H1 (cell line): ENCODE results near the gene TMEM163. TPM values are rescaled to one million over a fixed set of nuclear protein-coding genes. Genes with fewer than 3 reads are reported as not detected.

ENCODE experiments used
- CREB1 ChIP-seq: IDR thresholded peaks from 2 replicates; pipeline ENCODE4 v1.6.1; 2012; ENCODE audit warnings: inconsistent platforms
- EGR1 ChIP-seq: IDR thresholded peaks from 2 replicates; pipeline ENCODE4 v1.6.1; 2011; ENCODE audit warnings: low read depth, low read length, borderline replicate concordance
- GABPA ChIP-seq: IDR thresholded peaks from 2 replicates; pipeline ENCODE4 v1.6.1; 2011; ENCODE audit warnings: mild to moderate bottlenecking, low read length, moderate library complexity, borderline replicate concordance; ENCODE audit not compliant: insufficient read depth
- HDAC6 ChIP-seq: IDR thresholded peaks from one replicate; pipeline ENCODE4 v1.7.1; 2012; ENCODE audit warnings: low read depth, mild to moderate bottlenecking, inconsistent platforms, low read length, moderate library complexity
- RNF2 ChIP-seq: fragments of 200-900, 300-1000 bp; sonication (generic); IDR thresholded peaks from 2 replicates; pipeline ENCODE4 v1.7.1; 2016; ENCODE audit warnings: borderline replicate concordance, low read depth, mild to moderate bottlenecking, antibody characterized with exemption, low read length; ENCODE audit not compliant: poor library complexity, severe bottlenecking; ENCODE audit errors: missing control alignments
- SIRT6 ChIP-seq: IDR thresholded peaks from one replicate; pipeline ENCODE4 v1.7.1; 2012; ENCODE audit warnings: low read length, inconsistent platforms
- SIX5 ChIP-seq: IDR thresholded peaks from 2 replicates; pipeline ENCODE4 v1.6.1; 2011; ENCODE audit warnings: mild to moderate bottlenecking, low read depth, low read length
- SUZ12 ChIP-seq: fragments of 200-600 bp; sonication (generic); IDR thresholded peaks from 2 replicates; pipeline ENCODE4 v1.6.1; 2012; ENCODE audit warnings: mild to moderate bottlenecking, inconsistent platforms, low read length, moderate library complexity, mixed read lengths
- ZNF274 ChIP-seq: IDR thresholded peaks from 2 replicates; pipeline ENCODE4 v1.7.0; 2012; ENCODE audit warnings: low read length, borderline replicate concordance; ENCODE audit errors: extremely low read depth
- polyA plus RNA-seq, 7 experiments: library from polyadenylated mRNA; depleted of rRNA in 3 of 7; stranded (reverse) in 5 of 7; unstranded in 2 of 7; fragments of >200 nt in 5 of 7; fragments of 200-250 nt in 2 of 7; gene quantifications; 1 replicate in 5 of 7; 2 replicates in 1 of 7; 4 replicates in 1 of 7; pipeline versions ENCODE4 v1.2.1 to v1.2.3, GENCODE V29; 2011 to 2013; ENCODE audit warnings: missing spikeins in 2 of 7, mixed read lengths in 2 of 7
- total RNA-seq: library from RNA; stranded (reverse); fragmentation: NEBNext Ultra II Directional; extraction: Animal tissue kit (Norgen Biotek cat#: 25700); gene quantifications from 2 replicates; pipeline ENCODE4 v1.2.1, GENCODE V29; 2021
- TF ChIP-seq, protein P1 (sequence below): IDR thresholded peaks from 2 replicates; pipeline ENCODE4 v1.6.1; 2011; ENCODE audit warnings: low read depth, mild to moderate bottlenecking, low read length; ENCODE audit not compliant: insufficient read depth
- TF ChIP-seq, protein P2 (sequence below), 3 experiments: IDR thresholded peaks; 1 replicate in 2 of 3; 2 replicates in 1 of 3; pipeline versions ENCODE4 v1.5.1 to v1.6.1; 2011; ENCODE audit warnings: low read length in 3 of 3, mild to moderate bottlenecking in 3 of 3, inconsistent platforms in 2 of 3, low read depth in 1 of 3, moderate library complexity in 1 of 3; ENCODE audit not compliant: insufficient read depth in 1 of 3; ENCODE audit errors: control extremely low read depth in 1 of 3

The TMEM163 gene
- total and polyA plus RNA-seq, 2 of the 8 experiments (the other 6 are each of a cell fraction or from before 2014, with no cell fraction given), result 2.8 to 3.2 TPM

DNA sequence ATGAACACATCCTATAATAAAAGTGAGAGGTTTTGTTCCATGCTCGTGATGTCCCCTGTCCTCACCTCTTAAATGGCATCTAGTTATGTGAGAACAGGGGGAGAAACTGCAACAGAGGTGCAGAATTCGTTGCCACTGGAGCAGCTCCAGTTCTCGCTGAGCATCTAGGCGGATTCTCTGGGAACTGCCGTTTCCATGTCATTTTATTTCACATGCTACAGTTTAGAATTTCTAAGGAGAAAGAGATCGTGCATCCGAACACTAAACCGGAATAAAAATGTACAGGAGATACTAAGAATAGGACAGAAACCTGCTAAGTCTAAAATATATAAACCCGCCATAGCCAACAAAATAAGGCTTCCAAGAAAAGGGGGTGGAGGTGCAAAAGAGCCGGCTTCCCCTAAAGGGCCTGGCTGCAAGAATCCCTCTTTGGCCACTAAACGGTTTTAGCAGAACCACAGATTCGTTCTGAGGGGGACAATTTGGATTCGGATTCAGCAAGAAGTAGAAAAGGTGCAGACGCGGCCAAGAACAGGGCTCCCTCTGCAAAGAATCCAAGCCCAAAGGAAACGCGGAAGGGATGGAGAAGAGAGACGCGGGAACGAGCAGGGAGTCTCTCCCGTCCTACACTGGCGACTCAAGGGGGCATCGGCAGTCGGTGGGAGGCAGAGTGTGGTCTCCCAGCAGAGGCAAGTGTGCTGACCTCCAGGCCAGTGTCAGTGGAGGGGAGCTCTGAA is 1.3 kb downstream of the TMEM163 start (continued):
- TF ChIP-seq SIRT6 (no peak), ZNF274 (no peak), EGR1 (no peak), CREB1 (no peak), RNF2 (peak; percentile 79), SIX5 (no peak), SUZ12 (no peak; the same call in 1 of the 2 replicates), GABPA (no peak), HDAC6 (no peak)
- TF ChIP-seq, protein P1, sequence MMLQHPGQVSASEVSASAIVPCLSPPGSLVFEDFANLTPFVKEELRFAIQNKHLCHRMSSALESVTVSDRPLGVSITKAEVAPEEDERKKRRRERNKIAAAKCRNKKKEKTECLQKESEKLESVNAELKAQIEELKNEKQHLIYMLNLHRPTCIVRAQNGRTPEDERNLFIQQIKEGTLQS, result no peak
- TF ChIP-seq, protein P2, sequence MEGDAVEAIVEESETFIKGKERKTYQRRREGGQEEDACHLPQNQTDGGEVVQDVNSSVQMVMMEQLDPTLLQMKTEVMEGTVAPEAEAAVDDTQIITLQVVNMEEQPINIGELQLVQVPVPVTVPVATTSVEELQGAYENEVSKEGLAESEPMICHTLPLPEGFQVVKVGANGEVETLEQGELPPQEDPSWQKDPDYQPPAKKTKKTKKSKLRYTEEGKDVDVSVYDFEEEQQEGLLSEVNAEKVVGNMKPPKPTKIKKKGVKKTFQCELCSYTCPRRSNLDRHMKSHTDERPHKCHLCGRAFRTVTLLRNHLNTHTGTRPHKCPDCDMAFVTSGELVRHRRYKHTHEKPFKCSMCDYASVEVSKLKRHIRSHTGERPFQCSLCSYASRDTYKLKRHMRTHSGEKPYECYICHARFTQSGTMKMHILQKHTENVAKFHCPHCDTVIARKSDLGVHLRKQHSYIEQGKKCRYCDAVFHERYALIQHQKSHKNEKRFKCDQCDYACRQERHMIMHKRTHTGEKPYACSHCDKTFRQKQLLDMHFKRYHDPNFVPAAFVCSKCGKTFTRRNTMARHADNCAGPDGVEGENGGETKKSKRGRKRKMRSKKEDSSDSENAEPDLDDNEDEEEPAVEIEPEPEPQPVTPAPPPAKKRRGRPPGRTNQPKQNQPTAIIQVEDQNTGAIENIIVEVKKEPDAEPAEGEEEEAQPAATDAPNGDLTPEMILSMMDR (IDR thresholded peaks at IDR 0.05; ENCODE audit: control extremely low read depth in 1 of 3, insufficient read depth in 1 of 3, low read depth in 1 of 3, low read length in 3 of 3), result no peak
